Measurements from ENCODE around the gene OAS1. TPM values are rescaled to one million over a fixed set of nuclear protein-coding genes. Genes with fewer than 3 reads are reported as not detected.

OAS1 gene
- total and polyA plus RNA-seq, 2 donors (not counting 3 experiments of a cell fraction or from before 2014, with no cell fraction given) = 5.7 to 6.4 TPM

- dilution Hi-C loops (cut with MboI; ENCODE audit: extremely low pct_ligation_motif_present, low sequenced_read_pairs) = no loop called here
- no peak overlapping the region for H3K4me3 ChIP-seq (replicated peaks in 1 of 3; ENCODE audit: insufficient read depth in 1 of 3, low read depth in 1 of 3, low read length in 3 of 3)
- H3K9me3 ChIP-seq (replicated peaks; ENCODE audit: control insufficient read depth, insufficient read depth, low read length) = no peaks in the 10 kb centered on the region
- H3K9ac ChIP-seq (replicated peaks; ENCODE audit: extremely low read depth, insufficient read depth, low read length) = no peak overlapping the region
- H3K36me3 ChIP-seq (ENCODE audit: control insufficient read depth in 2 of 2, extremely low read depth in 1 of 2, insufficient read depth in 2 of 2, low read length in 2 of 2) = no peaks in the 10 kb centered on the region
- TF ChIP-seq EZH2 (IDR thresholded peaks at IDR 0.05; ENCODE audit: borderline replicate concordance, low read depth, low read length, severe bottlenecking) (no peak), MYC (IDR thresholded peaks at IDR 0.05; ENCODE audit: low read depth, low read length) (no peak), GATA2 (IDR thresholded peaks at IDR 0.05; ENCODE audit: insufficient read depth, insufficient read length, low read depth, low read length) (no peak)
- TF ChIP-seq, protein P1, sequence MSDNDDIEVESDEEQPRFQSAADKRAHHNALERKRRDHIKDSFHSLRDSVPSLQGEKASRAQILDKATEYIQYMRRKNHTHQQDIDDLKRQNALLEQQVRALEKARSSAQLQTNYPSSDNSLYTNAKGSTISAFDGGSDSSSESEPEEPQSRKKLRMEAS (IDR thresholded peaks at IDR 0.05; ENCODE audit: insufficient read depth, insufficient read length) = no peak
- peaks cover 43% of the 10 kb centered on the region for H3K4me1 ChIP-seq (ENCODE audit: control insufficient read depth, extremely low read depth, insufficient read depth, low read length)
- H3K4me2 ChIP-seq (ENCODE audit: insufficient read depth, low read length) = no peak overlapping the region
- no peak overlapping the region for H3K27ac ChIP-seq (ENCODE audit: insufficient read depth, low read depth, low read length)
- intact Hi-C loops (cut with micrococcal nuclease) = no loop called here
- BruUV-seq (replicated peaks) = no TSS peak
- FAIRE-seq = no peak
- peak; percentile 12 for DNase-seq (ENCODE audit: low read depth, low spot score)
- H3K27me3 ChIP-seq (ENCODE audit: control insufficient read depth in 2 of 2, insufficient read depth in 2 of 2, low read length in 2 of 2) = peaks cover 0 to 8% of the 10 kb centered on the region in 2 experiments
- no peaks in the 10 kb centered on the region for H3K79me2 ChIP-seq (ENCODE audit: control insufficient read depth, insufficient read depth, low read length)
- POLR2A ChIA-PET = no interaction called here
- no peaks in the 10 kb centered on the region for H4K20me1 ChIP-seq (replicated peaks; ENCODE audit: control insufficient read depth, extremely low read depth, insufficient read depth, low read length)
- no peak overlapping the region for H2AFZ ChIP-seq (ENCODE audit: low read depth, low read length)
- CTCF ChIA-PET = interaction anchor here (0.9 to 5.5 kb wide), 12 partner anchors 10 to 197 kb away, joined by 3 to 88 read pairs (median 8); partner anchors contain the start of genes OAS2 and OAS3
- H3K9me1 ChIP-seq (replicated peaks; ENCODE audit: control insufficient read depth, extremely low read depth, insufficient read depth, low read length) = no peaks in the 10 kb centered on the region
Observed at GRCh38 chr12:112901271-112901670, 5.5 kb upstream of the OAS1 start.

GRCh38 chr12:112904571-112904970, 2.2 kb upstream of the OAS1 start:
- Histone ChIP-seq H3K9me1 (replicated peaks; ENCODE audit: control insufficient read depth, extremely low read depth, insufficient read depth, low read length) (no peaks in the 10 kb centered on the region), H4K20me1 (replicated peaks; ENCODE audit: control insufficient read depth, extremely low read depth, insufficient read depth, low read length) (no peaks in the 10 kb centered on the region), H2AFZ (ENCODE audit: low read depth, low read length) (no peak overlapping the region), H3K9me3 (replicated peaks; ENCODE audit: control insufficient read depth, insufficient read depth, low read length) (no peaks in the 10 kb centered on the region), H3K27me3 (ENCODE audit: control insufficient read depth in 2 of 2, insufficient read depth in 2 of 2, low read length in 2 of 2) (no peaks in the 10 kb centered on the region), H3K4me3 (replicated peaks in 1 of 3; ENCODE audit: insufficient read depth in 1 of 3, low read depth in 1 of 3, low read length in 3 of 3) (no peak overlapping the region), H3K9ac (replicated peaks; ENCODE audit: extremely low read depth, insufficient read depth, low read length) (no peak overlapping the region), H3K4me2 (ENCODE audit: insufficient read depth, low read length) (peak overlapping the region; percentile 45), H3K79me2 (ENCODE audit: control insufficient read depth, insufficient read depth, low read length) (no peaks in the 10 kb centered on the region), H3K4me1 (ENCODE audit: control insufficient read depth, extremely low read depth, insufficient read depth, low read length) (peaks cover 54% of the 10 kb centered on the region), H3K36me3 (ENCODE audit: control insufficient read depth in 2 of 2, extremely low read depth in 1 of 2, insufficient read depth in 2 of 2, low read length in 2 of 2) (no peaks in the 10 kb centered on the region), H3K27ac (ENCODE audit: insufficient read depth, low read depth, low read length) (no peak overlapping the region)
- POLR2A ChIA-PET = interaction anchor here (0.6 kb wide), 1 partner anchor 11 kb away, joined by 3 read pairs; no protein-coding TSS in a partner anchor
- DNase-seq (ENCODE audit: low read depth, low spot score) (peak; percentile 60), FAIRE-seq (peak; percentile 61)
- TF ChIP-seq POLR2A (IDR thresholded peaks at IDR 0.05; ENCODE audit: low read depth, low read length) (no peak), FOS (IDR thresholded peaks at IDR 0.05; ENCODE audit: borderline replicate concordance, insufficient read depth, low read length) (peak; percentile 28), POLR2AphosphoS5 (IDR thresholded peaks at IDR 0.05; ENCODE audit: insufficient read depth, low read depth, low read length) (peak; percentile 44)
- BruUV-seq (replicated peaks) = no TSS peak
- CTCF ChIA-PET = interaction anchor here (5.5 kb wide), 1 partner anchor 86 kb away, joined by 88 read pairs; no protein-coding TSS in a partner anchor
- dilution Hi-C loops (cut with MboI; ENCODE audit: extremely low pct_ligation_motif_present, low sequenced_read_pairs) (no loop called here), intact Hi-C loops (cut with micrococcal nuclease) (loop anchor here (2.0 kb wide), 1 partner anchor 248 kb away; no protein-coding TSS in a partner anchor)

Measured in endothelial cell of umbilical vein (primary cell).